ENCODE results near the gene TRIM27. TPM values are rescaled to one million over a fixed set of nuclear protein-coding genes. Genes with fewer than 3 reads are reported as not detected.
"Not testable (repeated sequence)": the region's sequence is repeated elsewhere in the genome, so short reads cannot be mapped to it uniquely, and the experiment has no call there.

Gene TRIM27
- total RNA-seq, 2 donors from 2014 or later: 22.3 to 28.5 TPM

GRCh38 chr6:28871335-28872156 lies 52.2 kb downstream of the TRIM27 start:
- H3K9me3 ChIP-seq: no peaks in the 10 kb centered on the region
- H3K4me1 ChIP-seq: no peaks in the 10 kb centered on the region
- TF ChIP-seq CTCF (IDR thresholded peaks at IDR 0.05): no peak
- H3K27ac ChIP-seq: no peak overlapping the region
- no peak for DNase-seq (ENCODE audit: low spot score)
- H3K27me3 ChIP-seq: no peaks in the 10 kb centered on the region
- no peak overlapping the region for H3K4me3 ChIP-seq
- H3K36me3 ChIP-seq: no peaks in the 10 kb centered on the region

DNA sequence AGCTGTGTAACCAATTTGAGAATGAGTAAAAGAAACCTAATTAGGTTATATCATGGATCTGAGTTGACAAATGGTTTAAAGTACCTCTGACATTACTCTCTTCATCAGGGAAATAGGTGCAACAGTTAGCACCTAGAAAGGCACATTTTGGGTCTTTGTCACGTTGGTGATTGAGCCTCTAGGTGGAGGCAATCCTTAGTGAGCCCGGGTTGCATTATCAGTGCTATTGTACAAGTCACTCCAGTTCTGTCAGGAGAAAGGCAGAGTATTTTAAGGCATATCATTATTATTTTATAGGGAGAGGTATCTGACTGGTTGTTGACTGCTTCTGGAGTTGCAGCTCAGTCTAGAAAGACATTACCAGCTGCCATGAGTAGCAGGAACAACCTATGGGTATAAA lies 54.9 kb downstream of the TRIM27 start:
- Histone ChIP-seq H3K27ac (no peak overlapping the region), H3K27me3 (no peaks in the 10 kb centered on the region), H3K4me1 (peaks cover 0 to 6% of the 10 kb centered on the region in 2 donors), H3K9me3 (peaks cover 0 to 8% of the 10 kb centered on the region in 2 donors), H3K4me3 (no peak overlapping the region), H3K36me3 (no peaks in the 10 kb centered on the region)
- no peak for DNase-seq (ENCODE audit: low spot score)
- TF ChIP-seq CTCF (IDR thresholded peaks at IDR 0.05): no peak

GRCh38 chr6:28867086-28867409 lies 56.7 kb downstream of the TRIM27 start:
- Histone ChIP-seq H3K36me3 (no peaks in the 10 kb centered on the region), H3K4me3 (peak overlapping the region; percentile 66 to 72), H3K4me1 (peaks cover 0 to 6% of the 10 kb centered on the region in 2 donors), H3K27me3 (no peaks in the 10 kb centered on the region), H3K27ac (peak overlapping the region; percentile 67 to 82), H3K9me3 (peaks cover 0 to 8% of the 10 kb centered on the region in 2 donors)
- TF ChIP-seq CTCF (IDR thresholded peaks at IDR 0.05): no peak
- DNase-seq (ENCODE audit: low spot score): no peak

- DNase-seq (ENCODE audit: low spot score); H3K27me3 ChIP-seq; H3K4me1 ChIP-seq; H3K36me3 ChIP-seq; H3K9me3 ChIP-seq: not testable (repeated sequence)
- Histone ChIP-seq H3K27ac (peak overlapping the region; percentile 67 to 82), H3K4me3 (peak overlapping the region; percentile 66 to 72)
- peak in 1 of 2 donors; percentile 21 for TF ChIP-seq CTCF (IDR thresholded peaks at IDR 0.05)
These were observed 57.3 kb downstream of the TRIM27 start for GRCh38 chr6:28866205-28867085.

- DNase-seq (ENCODE audit: low spot score): no peak
- Histone ChIP-seq H3K4me1 (peaks cover 0 to 6% of the 10 kb centered on the region in 2 donors), H3K36me3 (no peaks in the 10 kb centered on the region), H3K27ac (no peak overlapping the region), H3K4me3 (peak overlapping the region in 1 of 2 donors; percentile 66), H3K27me3 (no peaks in the 10 kb centered on the region), H3K9me3 (peaks cover 0 to 8% of the 10 kb centered on the region in 2 donors)
- TF ChIP-seq CTCF (IDR thresholded peaks at IDR 0.05): no peak
These were observed 58.2 kb downstream of the TRIM27 start for GRCh38 chr6:28865401-28866204.
